Measurements from ENCODE around the gene MOV10L1. TPM values are rescaled to one million over a fixed set of nuclear protein-coding genes. Genes with fewer than 3 reads are reported as not detected.

The MOV10L1 gene
- total and polyA plus RNA-seq, 2 donors (not counting 3 experiments of a cell fraction or from before 2014, with no cell fraction given): 27.6 to 37.6 TPM

- intact Hi-C loops (cut with micrococcal nuclease) (loop anchor here (2.0 to 10.0 kb wide), 3 partner anchors 13 to 225 kb away; no protein-coding TSS in a partner anchor), dilution Hi-C loops (cut with MboI; ENCODE audit: extremely low pct_ligation_motif_present, low sequenced_read_pairs) (no loop called here)
- CTCF ChIA-PET: no interaction called here
- Histone ChIP-seq H3K4me1 (ENCODE audit: control insufficient read depth, extremely low read depth, insufficient read depth, low read length) (peaks cover 18% of the 10 kb centered on the region), H3K36me3 (ENCODE audit: control insufficient read depth in 2 of 2, extremely low read depth in 1 of 2, insufficient read depth in 2 of 2, low read length in 2 of 2) (peaks cover 2 to 11% of the 10 kb centered on the region in 2 experiments), H3K79me2 (ENCODE audit: control insufficient read depth, insufficient read depth, low read length) (peaks cover 26% of the 10 kb centered on the region), H3K9ac (replicated peaks; ENCODE audit: extremely low read depth, insufficient read depth, low read length) (peak overlapping the region; percentile 69), H3K9me3 (replicated peaks; ENCODE audit: control insufficient read depth, insufficient read depth, low read length) (no peaks in the 10 kb centered on the region), H3K9me1 (replicated peaks; ENCODE audit: control insufficient read depth, extremely low read depth, insufficient read depth, low read length) (no peaks in the 10 kb centered on the region), H4K20me1 (replicated peaks; ENCODE audit: control insufficient read depth, extremely low read depth, insufficient read depth, low read length) (no peaks in the 10 kb centered on the region), H2AFZ (ENCODE audit: low read depth, low read length) (peak overlapping the region; percentile 91), H3K27ac (ENCODE audit: insufficient read depth, low read depth, low read length) (peak overlapping the region; percentile 60), H3K4me2 (ENCODE audit: insufficient read depth, low read length) (peak overlapping the region; percentile 86), H3K27me3 (ENCODE audit: control insufficient read depth in 2 of 2, insufficient read depth in 2 of 2, low read length in 2 of 2) (no peaks in the 10 kb centered on the region), H3K4me3 (replicated peaks in 1 of 3; ENCODE audit: insufficient read depth in 1 of 3, low read depth in 1 of 3, low read length in 3 of 3) (peak overlapping the region; percentile 58 to 75 (median 65))
- TF ChIP-seq, protein P1, sequence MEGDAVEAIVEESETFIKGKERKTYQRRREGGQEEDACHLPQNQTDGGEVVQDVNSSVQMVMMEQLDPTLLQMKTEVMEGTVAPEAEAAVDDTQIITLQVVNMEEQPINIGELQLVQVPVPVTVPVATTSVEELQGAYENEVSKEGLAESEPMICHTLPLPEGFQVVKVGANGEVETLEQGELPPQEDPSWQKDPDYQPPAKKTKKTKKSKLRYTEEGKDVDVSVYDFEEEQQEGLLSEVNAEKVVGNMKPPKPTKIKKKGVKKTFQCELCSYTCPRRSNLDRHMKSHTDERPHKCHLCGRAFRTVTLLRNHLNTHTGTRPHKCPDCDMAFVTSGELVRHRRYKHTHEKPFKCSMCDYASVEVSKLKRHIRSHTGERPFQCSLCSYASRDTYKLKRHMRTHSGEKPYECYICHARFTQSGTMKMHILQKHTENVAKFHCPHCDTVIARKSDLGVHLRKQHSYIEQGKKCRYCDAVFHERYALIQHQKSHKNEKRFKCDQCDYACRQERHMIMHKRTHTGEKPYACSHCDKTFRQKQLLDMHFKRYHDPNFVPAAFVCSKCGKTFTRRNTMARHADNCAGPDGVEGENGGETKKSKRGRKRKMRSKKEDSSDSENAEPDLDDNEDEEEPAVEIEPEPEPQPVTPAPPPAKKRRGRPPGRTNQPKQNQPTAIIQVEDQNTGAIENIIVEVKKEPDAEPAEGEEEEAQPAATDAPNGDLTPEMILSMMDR (IDR thresholded peaks at IDR 0.05; ENCODE audit: extremely low read depth in 1 of 2, insufficient read depth in 1 of 2, low read depth in 1 of 2, low read length in 2 of 2): no peak
- TF ChIP-seq POLR2A (IDR thresholded peaks at IDR 0.05; ENCODE audit: low read depth, low read length) (peak; percentile 28), FOS (IDR thresholded peaks at IDR 0.05; ENCODE audit: borderline replicate concordance, insufficient read depth, low read length) (no peak), GATA2 (IDR thresholded peaks at IDR 0.05; ENCODE audit: insufficient read depth, insufficient read length, low read depth, low read length) (no peak), JUN (IDR thresholded peaks at IDR 0.05; ENCODE audit: borderline replicate concordance, insufficient read depth, insufficient read length, low read depth) (no peak), EZH2 (IDR thresholded peaks at IDR 0.05; ENCODE audit: borderline replicate concordance, low read depth, low read length, severe bottlenecking) (no peak), POLR2AphosphoS5 (IDR thresholded peaks at IDR 0.05; ENCODE audit: insufficient read depth, low read depth, low read length) (peak; percentile 36), MYC (IDR thresholded peaks at IDR 0.05; ENCODE audit: low read depth, low read length) (no peak)
- TF ChIP-seq, protein P2, sequence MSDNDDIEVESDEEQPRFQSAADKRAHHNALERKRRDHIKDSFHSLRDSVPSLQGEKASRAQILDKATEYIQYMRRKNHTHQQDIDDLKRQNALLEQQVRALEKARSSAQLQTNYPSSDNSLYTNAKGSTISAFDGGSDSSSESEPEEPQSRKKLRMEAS (IDR thresholded peaks at IDR 0.05; ENCODE audit: insufficient read depth, insufficient read length): no peak
- no TSS peak for BruUV-seq (replicated peaks)
- DNase-seq (ENCODE audit: low read depth, low spot score): no peak
- no peak for FAIRE-seq
- POLR2A ChIA-PET: no interaction called here
Observed at GRCh38 chr22:50199829-50200460, 110.1 kb downstream of the MOV10L1 start.

All from endothelial cell of umbilical vein (primary cell).